ELR (cell line): ENCODE data around the gene CUX1.
"Not testable (repeated sequence)": the region's sequence is repeated elsewhere in the genome, so short reads cannot be mapped to it uniquely, and the experiment has no call there.

Experiments used
- DNase-seq: peaks from one replicate; pipeline ENCODE4 v3.0.0-alpha.2; 2015; ENCODE audit warnings: low read depth

The CUX1 gene

GRCh38 chr7:102045681-102046372 lies 228.4 kb downstream of the CUX1 start:
- DNase-seq, result no peak

DNA sequence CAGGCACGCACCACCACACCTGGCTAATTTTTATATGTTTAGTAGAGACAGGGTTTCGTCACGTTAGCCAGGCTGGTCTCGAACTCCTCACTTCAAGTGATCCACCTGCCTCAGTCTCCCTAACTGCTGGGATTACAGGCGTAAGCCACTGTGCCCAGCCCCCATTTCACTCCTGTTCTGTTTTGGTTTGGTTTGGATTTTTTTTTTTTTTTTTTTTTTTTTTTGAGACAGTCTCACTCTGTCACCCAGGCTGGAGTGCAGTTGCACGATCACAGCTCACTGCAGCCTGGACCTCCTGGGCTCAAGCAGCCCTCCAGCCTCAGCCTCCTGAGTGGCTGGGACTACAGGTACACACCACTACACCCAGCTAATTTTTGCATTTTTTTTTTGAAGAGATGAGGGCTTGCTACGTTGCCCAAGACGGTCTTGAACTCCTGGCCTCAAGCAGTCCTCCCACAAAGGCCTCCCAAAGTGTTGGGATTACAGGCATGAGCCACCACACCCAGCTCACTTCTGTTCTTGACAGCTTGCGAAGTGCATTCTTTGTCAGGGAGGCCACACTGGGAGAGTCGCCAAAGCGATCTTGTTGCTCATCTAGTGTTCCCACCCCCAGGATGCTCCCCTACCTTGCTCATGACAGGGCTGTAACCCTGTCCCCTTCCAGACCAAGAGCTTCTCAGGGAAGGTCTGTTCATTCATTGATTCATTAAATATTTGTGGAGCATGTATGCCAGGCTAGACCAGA lies 229.1 kb downstream of the CUX1 start:
- DNase-seq, result no peak

- no peak for DNase-seq
Observed at GRCh38 chr7:102047167-102047566, 229.7 kb downstream of the CUX1 start.

DNA sequence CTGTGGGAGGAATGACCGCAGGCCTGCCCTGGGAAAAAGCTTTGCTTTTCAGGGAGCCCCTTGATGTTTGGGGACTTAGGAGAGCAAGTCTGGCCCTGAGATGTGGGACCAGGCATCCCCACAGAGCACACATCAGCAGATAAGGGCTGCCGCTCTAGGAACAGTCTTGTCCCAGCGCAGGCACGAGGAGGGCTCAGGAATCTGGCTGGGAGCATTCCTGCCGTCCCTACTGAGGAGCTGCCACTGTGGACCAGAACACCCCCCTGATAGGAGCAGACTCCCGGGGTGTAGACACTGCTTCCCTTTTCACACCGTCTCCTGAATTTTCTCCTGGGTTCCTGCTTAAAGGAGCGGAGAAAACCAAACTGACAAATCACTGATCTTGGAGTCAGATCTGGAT lies 232.3 kb downstream of the CUX1 start:
- no peak for DNase-seq

DNA sequence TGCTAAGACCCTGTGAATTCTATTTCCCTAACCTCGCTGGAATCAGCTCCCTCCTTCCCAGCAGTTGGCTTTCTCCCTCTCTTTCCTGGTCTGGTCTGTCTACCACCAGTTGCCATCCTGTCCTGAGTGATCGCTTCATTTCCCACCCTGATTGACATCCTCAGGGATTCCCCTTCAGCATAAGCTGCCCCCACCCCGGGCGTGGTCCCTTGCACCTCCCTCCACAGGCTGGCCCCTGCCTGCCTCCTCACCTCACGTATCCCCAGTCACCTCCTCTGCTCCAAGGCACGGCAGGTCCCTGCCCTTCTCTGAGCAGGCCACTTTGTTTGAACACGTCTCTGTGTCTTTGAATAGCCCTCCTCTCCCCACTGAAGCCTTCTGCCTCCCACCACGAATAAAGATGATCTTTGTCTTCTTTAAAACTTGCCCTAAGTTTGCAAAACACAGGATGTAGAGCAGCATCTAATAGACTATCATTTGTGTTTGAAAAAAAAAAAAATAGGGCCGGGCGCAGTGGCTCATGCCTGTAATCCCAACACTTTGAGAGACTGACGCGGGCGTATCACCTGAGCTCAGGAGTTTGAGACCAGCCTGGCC lies 233.5 kb downstream of the CUX1 start:
- DNase-seq, result no peak

GRCh38 chr7:102051736-102052135 lies 234.3 kb downstream of the CUX1 start:
- not testable (repeated sequence) for DNase-seq

GRCh38 chr7:102054158-102054557 lies 236.7 kb downstream of the CUX1 start:
- DNase-seq, result no peak

DNA sequence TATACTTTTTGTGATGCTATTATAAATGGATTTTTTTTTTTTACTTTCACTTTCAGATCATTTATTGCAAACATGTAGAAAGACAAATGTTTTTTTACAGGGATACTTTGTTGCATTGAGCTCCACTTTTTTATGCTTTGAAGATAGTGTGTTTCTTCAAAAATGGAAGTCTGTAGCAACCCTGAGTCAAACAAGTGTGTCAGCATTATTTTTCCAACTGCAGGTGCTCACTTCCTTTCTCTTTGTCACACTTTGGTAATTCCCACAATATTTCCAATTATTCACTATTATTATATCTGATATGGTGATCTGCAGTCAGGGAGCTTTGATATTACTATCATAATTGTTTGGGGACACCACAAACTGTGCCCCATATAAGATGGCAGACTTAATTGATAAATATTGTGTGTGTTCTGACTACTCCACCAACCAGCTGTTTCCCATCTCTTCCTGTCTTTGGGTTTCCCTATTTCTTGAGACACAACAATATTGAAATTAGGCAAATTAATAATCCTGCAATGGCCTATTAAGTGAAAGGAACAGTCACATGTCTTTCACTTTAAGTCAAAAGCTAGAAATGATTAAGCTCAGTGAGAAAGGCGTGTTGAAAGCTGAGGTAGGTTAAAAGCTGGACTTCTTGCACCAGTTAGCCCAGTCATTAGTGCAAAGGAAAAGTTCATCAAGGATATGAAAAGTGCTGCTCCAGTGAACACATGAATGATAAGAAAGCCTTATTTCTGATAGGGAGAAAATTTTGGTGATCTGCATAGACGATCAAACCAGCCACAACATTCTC lies 238.0 kb downstream of the CUX1 start:
- no peak for DNase-seq

DNA sequence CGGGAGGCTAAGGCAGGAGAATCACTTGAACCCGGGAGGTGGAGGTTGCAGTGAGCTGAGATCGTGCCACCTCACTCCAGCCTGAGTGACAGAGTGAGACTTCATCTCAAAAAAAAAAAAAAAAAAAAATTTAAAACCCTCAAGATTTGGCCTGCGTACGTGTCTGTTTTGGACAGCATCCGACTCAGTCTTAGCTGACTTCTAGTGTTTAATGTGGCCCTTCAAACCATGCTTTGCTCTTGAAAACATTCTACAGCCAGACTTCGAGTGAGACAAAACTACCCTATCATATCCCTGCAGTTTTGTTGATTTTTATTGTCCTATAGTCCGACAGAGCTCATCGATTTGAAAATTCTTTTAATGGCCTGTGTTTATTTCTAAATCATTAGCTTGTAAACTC lies 242.1 kb downstream of the CUX1 start:
- DNase-seq, result no peak

DNA sequence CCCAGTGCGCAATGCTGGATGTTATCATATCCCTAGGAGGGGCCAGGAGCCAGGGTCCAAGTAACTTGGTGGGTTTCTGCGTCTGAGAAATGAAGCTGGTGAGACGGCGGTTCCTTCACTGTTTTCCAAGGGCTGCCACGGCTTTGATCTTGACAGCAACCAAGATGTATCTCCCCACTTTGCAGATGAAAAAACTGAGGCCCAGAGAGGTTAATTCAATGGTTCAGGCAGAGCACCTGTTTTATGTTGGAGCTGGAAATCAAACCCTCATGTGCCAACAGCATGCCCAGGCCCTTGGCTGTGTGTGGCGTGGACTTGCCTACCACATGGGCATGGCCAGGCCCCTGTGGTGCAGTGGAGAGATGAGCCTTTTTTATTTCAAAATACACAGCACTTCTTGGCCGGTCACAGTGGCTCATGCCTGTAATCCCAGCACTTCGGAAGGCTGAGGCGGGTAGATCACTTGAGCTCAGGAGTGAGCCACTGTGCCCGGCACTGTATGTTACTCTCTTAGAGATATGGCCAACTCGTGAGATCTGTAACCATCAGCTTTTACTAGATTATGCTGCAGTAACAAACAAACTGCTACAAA lies 244.0 kb downstream of the CUX1 start:
- DNase-seq, result no peak

GRCh38 chr7:102061981-102062390 lies 244.6 kb downstream of the CUX1 start:
- DNase-seq, result peak; percentile 35

GRCh38 chr7:102063690-102064180 lies 246.3 kb downstream of the CUX1 start:
- peak; percentile 91 for DNase-seq

DNA sequence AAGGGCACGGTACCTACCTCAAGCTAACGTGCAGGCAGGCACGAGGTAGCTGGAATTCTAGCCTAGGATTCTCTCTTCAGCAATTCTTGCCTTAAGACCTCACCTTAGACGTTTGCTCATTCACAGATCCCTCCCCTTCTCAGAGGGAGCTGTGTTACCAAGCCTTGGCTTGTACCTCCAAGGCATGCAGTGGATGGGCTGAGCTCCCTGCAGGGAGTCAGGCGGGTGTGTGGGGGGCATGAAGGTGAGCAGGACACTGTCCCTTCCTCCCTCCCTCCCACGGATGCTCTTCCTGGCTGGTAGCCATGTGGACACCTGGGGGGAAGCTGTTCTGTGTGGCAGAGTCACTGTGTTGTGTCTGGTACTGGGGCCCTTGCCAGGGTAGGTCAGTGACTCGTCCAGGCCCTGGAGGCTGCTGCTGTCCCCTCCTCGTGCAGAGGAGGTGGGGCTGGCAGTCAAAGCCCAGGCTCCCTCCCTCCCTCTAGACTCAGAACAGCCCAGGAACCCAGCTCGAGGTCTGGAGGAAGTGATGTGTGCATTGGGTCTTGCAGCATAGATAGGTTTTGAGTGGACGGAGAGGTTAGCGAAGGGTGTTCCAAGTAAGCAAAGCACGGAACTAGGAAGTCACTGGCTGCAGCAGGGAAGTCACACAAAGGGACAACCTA lies 247.1 kb downstream of the CUX1 start:
- peak; percentile 58 for DNase-seq

DNA sequence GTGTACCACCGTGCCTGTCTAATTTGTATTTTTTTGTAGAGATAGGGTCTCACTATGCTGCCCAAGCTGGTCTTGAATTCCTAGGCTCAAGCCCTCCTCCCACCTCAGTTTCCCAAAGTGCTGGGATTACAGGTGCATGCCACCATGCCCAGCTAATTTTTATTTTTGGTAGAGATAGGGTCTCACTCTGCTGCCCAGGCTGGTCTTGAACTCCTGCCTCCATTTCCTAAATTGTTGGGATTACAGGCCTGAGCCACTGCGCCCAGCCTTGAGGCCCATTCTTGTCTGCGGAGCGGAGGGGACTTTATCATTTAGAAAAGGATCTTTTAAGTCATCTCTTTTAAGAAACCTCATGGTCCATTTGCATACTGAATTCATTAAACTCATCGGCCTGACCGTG lies 247.8 kb downstream of the CUX1 start:
- no peak for DNase-seq

DNA sequence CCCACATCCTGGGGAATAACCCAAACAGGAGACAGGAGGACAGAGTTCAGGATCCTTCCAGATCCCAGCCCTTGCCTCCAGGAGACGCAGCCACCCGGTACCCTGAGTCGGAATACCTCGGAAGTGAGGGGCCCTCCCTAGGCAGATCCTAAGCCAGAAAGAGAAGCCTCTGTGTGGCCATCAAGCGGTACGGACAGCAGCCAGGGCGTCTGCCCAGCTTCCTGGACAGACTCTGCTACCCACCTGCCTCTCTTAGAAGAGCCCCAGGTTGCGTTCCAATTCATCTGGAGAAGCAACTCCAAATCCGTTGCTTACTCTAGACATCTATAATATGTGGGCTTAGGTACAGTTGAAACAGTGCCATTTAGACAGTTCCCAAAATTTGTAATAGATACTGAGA lies 249.1 kb downstream of the CUX1 start:
- no peak for DNase-seq

GRCh38 chr7:102068846-102069245 lies 251.4 kb downstream of the CUX1 start:
- no peak for DNase-seq

- no peak for DNase-seq
Observed at GRCh38 chr7:102069931-102070629, 252.7 kb downstream of the CUX1 start.

DNA sequence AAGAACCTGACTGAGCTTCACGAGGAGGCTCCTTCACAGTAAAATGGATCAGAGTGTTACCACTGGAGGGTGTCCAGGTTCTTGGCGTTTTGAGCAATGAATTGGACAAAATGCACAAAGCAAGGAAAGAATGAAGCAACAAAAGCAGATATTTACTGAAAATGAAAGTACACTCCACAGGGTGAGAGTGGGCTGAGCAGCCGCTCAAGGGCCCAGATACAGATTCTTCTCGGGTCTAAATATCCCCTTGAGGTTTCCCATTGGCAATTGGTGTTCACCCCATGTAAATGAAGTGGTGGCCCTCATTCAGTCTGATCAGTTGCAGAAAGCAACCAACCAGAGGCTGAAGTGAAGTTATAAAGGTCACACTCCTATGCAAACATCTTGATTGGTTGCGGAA lies 254.6 kb downstream of the CUX1 start:
- no peak for DNase-seq

DNA sequence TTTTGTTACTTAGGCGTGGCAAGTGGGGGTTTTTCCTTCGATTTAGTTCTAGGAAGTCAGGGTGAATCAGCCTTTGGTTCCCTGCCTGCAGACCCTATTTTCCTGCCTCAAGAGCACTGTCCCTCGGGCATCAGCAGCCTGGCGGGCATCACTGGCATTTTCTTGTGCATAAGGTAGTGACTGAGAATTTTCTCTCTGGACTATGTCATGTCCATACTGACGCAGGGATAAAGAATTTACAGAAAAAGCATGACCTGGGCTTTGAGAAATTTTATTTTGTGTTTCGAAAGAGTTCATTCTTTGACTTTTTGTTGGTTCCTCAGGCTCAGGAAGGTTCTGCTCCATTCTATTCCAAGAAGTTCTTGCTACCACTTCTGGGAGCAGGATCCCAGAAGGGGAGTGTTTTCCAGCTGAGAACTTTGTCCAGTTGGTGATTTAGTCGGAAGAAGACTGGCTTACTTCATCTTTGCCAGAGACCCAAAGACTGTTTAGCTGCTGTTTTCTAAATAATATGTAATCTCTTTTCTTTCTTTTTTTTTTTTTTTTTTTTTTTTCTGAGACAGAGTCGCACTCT lies 255.3 kb downstream of the CUX1 start:
- DNase-seq, result peak; percentile 79
